ENCODE results near the gene CPSF7. TPM values are rescaled to one million over a fixed set of nuclear protein-coding genes. Genes with fewer than 3 reads are reported as not detected.

CPSF7 gene
- total and polyA plus RNA-seq, 9 donors = 33.3 to 109 (median 83.4) TPM

DNA sequence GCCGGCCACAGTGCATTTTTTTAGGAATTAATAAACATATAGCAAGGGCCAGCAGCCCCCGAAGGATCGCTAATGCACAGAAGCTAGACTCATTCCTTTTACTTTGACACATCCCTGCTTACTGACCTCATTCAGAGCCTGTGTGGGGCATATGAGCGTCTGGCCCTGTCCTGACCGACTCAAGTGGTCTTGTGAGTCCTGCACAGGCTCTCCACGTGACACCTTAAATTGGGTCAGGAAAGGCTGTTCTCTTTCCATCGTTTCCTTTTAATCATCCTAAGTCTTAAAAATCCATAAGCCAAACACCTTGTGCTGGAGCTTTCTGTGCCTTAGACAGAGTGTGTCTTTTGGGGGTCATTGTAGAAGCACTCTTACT lies 18.8 kb upstream of the CPSF7 start:
- 72 to 81% (median 76%) methylated on average over 7 of the region's 7 CpGs for WGBS, 3 donors
- Histone ChIP-seq H3K36me3 (no peaks in the 10 kb centered on the region), H3K27me3 (no peaks in the 10 kb centered on the region), H3K4me1 (ENCODE audit: insufficient read depth) (peaks cover 2% of the 10 kb centered on the region), H3K27ac (no peak overlapping the region), H3K9me3 (no peaks in the 10 kb centered on the region), H3K4me3 (no peak overlapping the region)
- TF ChIP-seq EP300 (IDR thresholded peaks at IDR 0.05) = no peak
- TF ChIP-seq POLR2A (IDR thresholded peaks at IDR 0.05) = no peak
- TF ChIP-seq, protein P1, sequence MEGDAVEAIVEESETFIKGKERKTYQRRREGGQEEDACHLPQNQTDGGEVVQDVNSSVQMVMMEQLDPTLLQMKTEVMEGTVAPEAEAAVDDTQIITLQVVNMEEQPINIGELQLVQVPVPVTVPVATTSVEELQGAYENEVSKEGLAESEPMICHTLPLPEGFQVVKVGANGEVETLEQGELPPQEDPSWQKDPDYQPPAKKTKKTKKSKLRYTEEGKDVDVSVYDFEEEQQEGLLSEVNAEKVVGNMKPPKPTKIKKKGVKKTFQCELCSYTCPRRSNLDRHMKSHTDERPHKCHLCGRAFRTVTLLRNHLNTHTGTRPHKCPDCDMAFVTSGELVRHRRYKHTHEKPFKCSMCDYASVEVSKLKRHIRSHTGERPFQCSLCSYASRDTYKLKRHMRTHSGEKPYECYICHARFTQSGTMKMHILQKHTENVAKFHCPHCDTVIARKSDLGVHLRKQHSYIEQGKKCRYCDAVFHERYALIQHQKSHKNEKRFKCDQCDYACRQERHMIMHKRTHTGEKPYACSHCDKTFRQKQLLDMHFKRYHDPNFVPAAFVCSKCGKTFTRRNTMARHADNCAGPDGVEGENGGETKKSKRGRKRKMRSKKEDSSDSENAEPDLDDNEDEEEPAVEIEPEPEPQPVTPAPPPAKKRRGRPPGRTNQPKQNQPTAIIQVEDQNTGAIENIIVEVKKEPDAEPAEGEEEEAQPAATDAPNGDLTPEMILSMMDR (IDR thresholded peaks at IDR 0.05) = no peak
- intact Hi-C loops (cut with DNase I) = loop anchor here in 3 of 4 donors (10.0 kb wide), 2 partner anchors 66 to 186 kb away; no protein-coding TSS in a partner anchor
- no peak for DNase-seq

DNA sequence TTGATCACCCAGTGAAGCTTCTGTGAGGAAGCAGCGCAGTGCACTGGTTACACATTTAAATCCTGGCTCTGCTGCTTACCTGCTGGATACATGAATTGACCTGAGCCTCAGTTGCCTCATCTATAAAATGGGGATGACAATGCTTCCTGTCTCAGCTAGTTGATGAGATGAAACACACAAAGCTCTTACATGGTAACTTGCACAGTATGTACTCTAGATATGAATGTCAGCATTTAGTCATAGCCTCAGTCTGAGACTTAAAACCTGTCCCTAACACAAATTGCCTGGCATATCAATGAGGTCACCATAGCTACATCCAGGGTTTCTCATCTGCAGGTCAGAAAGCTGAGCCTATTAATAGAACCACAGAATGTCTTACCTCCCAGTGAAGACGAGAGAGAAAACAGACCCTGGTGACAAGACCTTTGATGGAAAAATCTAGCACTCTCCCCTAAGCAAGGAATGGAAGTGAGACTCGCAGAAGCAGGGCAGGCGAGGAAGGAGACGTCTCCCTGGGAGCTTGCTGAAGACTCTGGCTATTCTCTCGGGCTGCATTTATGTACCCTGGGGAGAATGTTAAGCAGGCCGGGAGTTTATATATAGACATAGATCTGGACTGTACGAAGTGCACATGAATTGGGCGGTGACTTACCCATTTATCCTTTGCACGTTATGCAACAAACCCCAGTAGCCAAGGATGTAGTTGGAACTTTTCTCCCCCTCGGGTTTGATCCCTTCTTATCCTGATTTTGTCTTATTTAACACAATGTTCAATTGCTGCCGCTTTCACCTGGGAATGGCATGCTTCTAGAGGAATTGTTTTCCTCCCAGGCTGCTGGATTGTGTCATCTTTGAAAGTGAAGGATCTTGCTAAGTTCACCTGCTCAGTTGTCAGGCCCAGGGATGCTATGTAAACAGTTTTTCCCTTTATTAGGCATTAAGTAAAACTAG lies 18.1 kb upstream of the CPSF7 start:
- Histone ChIP-seq H3K36me3 (no peaks in the 10 kb centered on the region), H3K9me3 (no peaks in the 10 kb centered on the region), H3K4me3 (no peak overlapping the region), H3K27ac (no peak overlapping the region), H3K4me1 (ENCODE audit: insufficient read depth) (peaks cover 2% of the 10 kb centered on the region), H3K27me3 (no peaks in the 10 kb centered on the region)
- no peak for TF ChIP-seq EP300 (IDR thresholded peaks at IDR 0.05)
- TF ChIP-seq POLR2A (IDR thresholded peaks at IDR 0.05) = no peak
- TF ChIP-seq, protein P1 (IDR thresholded peaks at IDR 0.05) = no peak
- DNase-seq = no peak
- WGBS, 3 donors = 73 to 83% (median 75%) methylated on average over 12 of the region's 12 CpGs
- intact Hi-C loops (cut with DNase I) = loop anchor here in 3 of 4 donors (10.0 kb wide), 2 partner anchors 67 to 187 kb away; no protein-coding TSS in a partner anchor

DNA sequence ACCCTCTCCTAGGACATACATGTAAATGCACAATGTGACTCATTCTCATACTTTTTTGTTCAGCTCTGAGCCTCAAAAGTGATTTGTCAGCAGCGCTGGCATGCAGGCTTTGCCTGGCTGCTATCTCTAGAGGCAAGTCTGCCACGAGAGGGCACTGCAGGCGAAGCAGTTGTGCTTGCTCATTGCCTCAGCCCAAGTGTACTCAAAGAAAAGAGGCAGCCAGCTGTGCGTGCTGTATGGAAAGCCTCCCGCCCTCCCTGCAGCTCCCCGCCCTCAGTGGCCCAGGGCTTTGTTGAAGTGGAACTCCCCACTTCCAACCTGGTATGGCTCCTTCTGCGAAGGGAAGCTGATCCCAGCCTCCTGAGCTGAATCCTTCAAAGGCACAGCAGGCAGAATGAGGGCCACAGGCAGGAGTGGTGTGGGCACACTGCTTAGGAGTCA lies 16.5 kb upstream of the CPSF7 start:
- DNase-seq = peak; percentile 88 to 92 (median 88)
- no peak for TF ChIP-seq POLR2A (IDR thresholded peaks at IDR 0.05)
- TF ChIP-seq, protein P1 (IDR thresholded peaks at IDR 0.05) = peak; percentile 70 to 72 (median 70)
- H3K36me3 ChIP-seq = no peaks in the 10 kb centered on the region
- intact Hi-C loops (cut with DNase I) = loop anchor here in 3 of 4 donors (10.0 kb wide), 2 partner anchors 69 to 189 kb away; no protein-coding TSS in a partner anchor
- H3K4me3 ChIP-seq = no peak overlapping the region
- no peak overlapping the region for H3K27ac ChIP-seq
- H3K27me3 ChIP-seq = no peaks in the 10 kb centered on the region
- H3K9me3 ChIP-seq = no peaks in the 10 kb centered on the region
- WGBS, 3 donors = 4 to 11% (median 9%) methylated on average over 7 of the region's 7 CpGs
- H3K4me1 ChIP-seq (ENCODE audit: insufficient read depth) = peaks cover 2% of the 10 kb centered on the region

DNA sequence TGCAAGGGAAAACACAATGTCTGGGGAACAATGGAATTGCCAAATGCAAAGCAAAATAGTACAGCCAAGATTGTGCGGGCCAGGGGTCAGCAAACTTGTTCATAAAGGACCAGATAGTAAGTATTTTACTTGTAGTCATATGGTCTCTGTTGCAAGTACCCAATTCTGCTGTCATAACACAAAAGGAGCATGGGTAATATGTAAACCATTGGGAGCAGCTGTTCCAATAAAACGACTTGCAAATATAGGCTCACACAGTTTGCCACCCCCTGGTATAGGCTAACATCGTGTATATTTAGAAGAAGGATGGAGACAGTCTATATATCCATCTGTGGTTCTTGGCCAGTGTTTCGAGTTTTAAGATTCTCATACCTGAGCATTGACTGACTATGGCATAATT lies 15.7 kb upstream of the CPSF7 start:
- 67 to 85% (median 71%) methylated on average over 4 of the region's 4 CpGs for whole genome bisulfite sequencing, 3 donors
- no peaks in the 10 kb centered on the region for H3K9me3 ChIP-seq
- peaks cover 2% of the 10 kb centered on the region for H3K4me1 ChIP-seq (ENCODE audit: insufficient read depth)
- no peak for TF ChIP-seq POLR2A (IDR thresholded peaks at IDR 0.05)
- TF ChIP-seq, protein P1 (IDR thresholded peaks at IDR 0.05) = no peak
- TF ChIP-seq EP300 (IDR thresholded peaks at IDR 0.05) = no peak
- no peaks in the 10 kb centered on the region for H3K36me3 ChIP-seq
- intact Hi-C loops (cut with DNase I) = loop anchor here in 3 of 4 donors (10.0 kb wide), 2 partner anchors 69 to 189 kb away; no protein-coding TSS in a partner anchor
- H3K27me3 ChIP-seq = no peaks in the 10 kb centered on the region
- DNase-seq = no peak
- no peak overlapping the region for H3K27ac ChIP-seq
- no peak overlapping the region for H3K4me3 ChIP-seq
